HG03159 (cell line): Measurements from ENCODE around the gene CNTN4.
"Not testable (repeated sequence)": the region's sequence is repeated elsewhere in the genome, so short reads cannot be mapped to it uniquely, and the experiment has no call there.

Experiments
- ATAC-seq: cut with Tn5 transposase; IDR thresholded peaks from one replicate; pipeline ENCODE4 v1.9.1; 2021; ENCODE audit warnings: mild to moderate bottlenecking, moderate library complexity; ENCODE audit not compliant: unreplicated experiment

The CNTN4 gene

GRCh38 chr3:2883283-2883682, 784.6 kb downstream of the CNTN4 start:
- no peak for ATAC-seq

GRCh38 chr3:2888592-2888991, 789.9 kb downstream of the CNTN4 start:
- no peak for ATAC-seq

GRCh38 chr3:2889736-2890135, 791.1 kb downstream of the CNTN4 start:
- no peak for ATAC-seq

- no peak for ATAC-seq
Observed at GRCh38 chr3:2896308-2896939, 797.8 kb downstream of the CNTN4 start.

GRCh38 chr3:2897821-2898220, 799.2 kb downstream of the CNTN4 start:
- ATAC-seq = no peak

GRCh38 chr3:2898591-2899353, 800.1 kb downstream of the CNTN4 start:
- ATAC-seq = no peak

- no peak for ATAC-seq
Observed at GRCh38 chr3:2904054-2904453, 805.4 kb downstream of the CNTN4 start.

GRCh38 chr3:2908693-2909351, 810.2 kb downstream of the CNTN4 start:
- ATAC-seq = no peak

GRCh38 chr3:2910997-2911396, 812.3 kb downstream of the CNTN4 start:
- no peak for ATAC-seq

GRCh38 chr3:2915826-2916225, 817.2 kb downstream of the CNTN4 start:
- no peak for ATAC-seq

GRCh38 chr3:2916640-2917039, 818.0 kb downstream of the CNTN4 start:
- not testable (repeated sequence) for ATAC-seq

GRCh38 chr3:2920103-2920502, 821.4 kb downstream of the CNTN4 start:
- ATAC-seq = peak; percentile 61

GRCh38 chr3:2921452-2921851, 822.8 kb downstream of the CNTN4 start:
- ATAC-seq = no peak

- peak; percentile 79 for ATAC-seq
Observed at GRCh38 chr3:2921903-2922302, 823.2 kb downstream of the CNTN4 start.

GRCh38 chr3:2923390-2923789, 824.7 kb downstream of the CNTN4 start:
- no peak for ATAC-seq

GRCh38 chr3:2927259-2927658, 828.6 kb downstream of the CNTN4 start:
- ATAC-seq = no peak

GRCh38 chr3:2929574-2929973, 830.9 kb downstream of the CNTN4 start:
- no peak for ATAC-seq

GRCh38 chr3:2931265-2931664, 832.6 kb downstream of the CNTN4 start:
- ATAC-seq = no peak

- no peak for ATAC-seq
Observed at GRCh38 chr3:2934541-2934940, 835.9 kb downstream of the CNTN4 start.

GRCh38 chr3:2937055-2937454, 838.4 kb downstream of the CNTN4 start:
- ATAC-seq = no peak

- ATAC-seq = no peak
Observed at GRCh38 chr3:2937592-2937991, 838.9 kb downstream of the CNTN4 start.

GRCh38 chr3:2938711-2939110, 840.0 kb downstream of the CNTN4 start:
- no peak for ATAC-seq
